Activated T-helper 1 cell treated with anti-CD3 and anti-CD28 coated beads, Interleukin-12 subunit alpha, Interleukin-12 subunit beta, Interleukin-2, Interleukin-4 antibody, amounts not matched to agents 30 ng/mL and 10 ng/mL and 1 ng/mL, durations not matched to agents 14 hours and 24 hours and 36 hours (primary cell): ENCODE results near the gene MILR1. TPM values are rescaled to one million over a fixed set of nuclear protein-coding genes. Genes with fewer than 3 reads are reported as not detected.
"Not testable (repeated sequence)": the region's sequence is repeated elsewhere in the genome, so short reads cannot be mapped to it uniquely, and the experiment has no call there.

Experiments used
- DNase-seq: peaks from one replicate; pipeline ENCODE4 v3.0.0; 2021; ENCODE audit warnings: low spot score
- H3K27ac Mint-ChIP-seq: one replicate; pipeline ENCODE4 v1.8.0; 2021; ENCODE audit warnings: mild to moderate bottlenecking, mixed read lengths
- H3K27me3 Mint-ChIP-seq: one replicate; pipeline ENCODE4 v1.8.0; 2022; ENCODE audit warnings: mild to moderate bottlenecking, moderate library complexity, mixed read lengths; ENCODE audit not compliant: insufficient read depth
- H3K36me3 Mint-ChIP-seq: one replicate; pipeline ENCODE4 v1.8.0; 2021; ENCODE audit warnings: low read depth, mixed read lengths
- H3K4me1 Mint-ChIP-seq: one replicate; pipeline ENCODE4 v1.8.0; 2021; ENCODE audit warnings: low read depth, mixed read lengths
- H3K4me3 Mint-ChIP-seq: one replicate; pipeline ENCODE4 v1.8.0; 2021; ENCODE audit warnings: mild to moderate bottlenecking, moderate library complexity, mixed read lengths
- H3K9me3 Mint-ChIP-seq: one replicate; pipeline ENCODE4 v1.8.0; 2021; ENCODE audit warnings: mixed read lengths
- intact Hi-C: fragments of 100-400 bp; cut with micrococcal nuclease; formaldehyde crosslinking; loops from one replicate; pipeline ENCODE4 v1.15.1; 2024
- total RNA-seq: library from RNA; stranded (reverse); gene quantifications from 2 replicates; pipeline ENCODE4 v1.2.3, GENCODE V29; 2022

MILR1 gene
- total RNA-seq, 1 donor from 2014 or later: 0.26 TPM

GRCh38 chr17:64439956-64440355 is 9.0 kb upstream of the MILR1 start:
- intact Hi-C loops: no loop called here
- H3K36me3 Mint-ChIP-seq: peaks cover 8% of the 10 kb centered on the region
- H3K4me1 Mint-ChIP-seq: peaks cover 30% of the 10 kb centered on the region
- H3K4me3 Mint-ChIP-seq: no peak overlapping the region
- H3K27ac Mint-ChIP-seq: no peak overlapping the region
- H3K27me3 Mint-ChIP-seq: no peaks in the 10 kb centered on the region
- H3K9me3 Mint-ChIP-seq: peaks cover 27% of the 10 kb centered on the region
- DNase-seq: no peak

GRCh38 chr17:64441772-64442540 is 7.0 kb upstream of the MILR1 start:
- H3K4me1 Mint-ChIP-seq: peaks cover 30% of the 10 kb centered on the region
- H3K4me3 Mint-ChIP-seq: peak overlapping the region; percentile 74
- no peaks in the 10 kb centered on the region for H3K27me3 Mint-ChIP-seq
- H3K36me3 Mint-ChIP-seq: peaks cover 7% of the 10 kb centered on the region
- H3K9me3 Mint-ChIP-seq: peaks cover 25% of the 10 kb centered on the region
- intact Hi-C loops: no loop called here
- peak overlapping the region; percentile 91 for H3K27ac Mint-ChIP-seq
- peak; percentile 44 for DNase-seq

- H3K27me3 Mint-ChIP-seq: no peaks in the 10 kb centered on the region
- peak; percentile 12 for DNase-seq
- H3K36me3 Mint-ChIP-seq: peaks cover 5% of the 10 kb centered on the region
- intact Hi-C loops: no loop called here
- peaks cover 19% of the 10 kb centered on the region for H3K9me3 Mint-ChIP-seq
- H3K4me1 Mint-ChIP-seq: peaks cover 36% of the 10 kb centered on the region
- H3K27ac Mint-ChIP-seq: peak overlapping the region; percentile 91
- H3K4me3 Mint-ChIP-seq: peak overlapping the region; percentile 74
These were observed 6.4 kb upstream of the MILR1 start for GRCh38 chr17:64442541-64442971.

- intact Hi-C loops: no loop called here
- Mint-ChIP-seq H3K4me3 (no peak overlapping the region), H3K9me3 (peaks cover 12% of the 10 kb centered on the region), H3K27ac (no peak overlapping the region), H3K36me3 (peaks cover 5% of the 10 kb centered on the region), H3K27me3 (no peaks in the 10 kb centered on the region), H3K4me1 (peaks cover 43% of the 10 kb centered on the region)
- no peak for DNase-seq
These were observed 5.7 kb upstream of the MILR1 start for GRCh38 chr17:64443086-64443760.

GRCh38 chr17:64447526-64447925 is 1.4 kb upstream of the MILR1 start:
- intact Hi-C loops: no loop called here
- no peaks in the 10 kb centered on the region for H3K27me3 Mint-ChIP-seq
- peak; percentile 9 for DNase-seq
- no peaks in the 10 kb centered on the region for H3K9me3 Mint-ChIP-seq
- peak overlapping the region; percentile 31 for H3K27ac Mint-ChIP-seq
- peaks cover 40% of the 10 kb centered on the region for H3K4me1 Mint-ChIP-seq
- H3K4me3 Mint-ChIP-seq: no peak overlapping the region
- no peaks in the 10 kb centered on the region for H3K36me3 Mint-ChIP-seq

GRCh38 chr17:64449545-64449944 is 630 bp downstream of the MILR1 start:
- no peaks in the 10 kb centered on the region for H3K9me3 Mint-ChIP-seq
- H3K36me3 Mint-ChIP-seq: no peaks in the 10 kb centered on the region
- H3K4me3 Mint-ChIP-seq: no peak overlapping the region
- no peak overlapping the region for H3K27ac Mint-ChIP-seq
- no peak for DNase-seq
- H3K27me3 Mint-ChIP-seq: peaks cover 3% of the 10 kb centered on the region
- intact Hi-C loops: no loop called here
- peaks cover 26% of the 10 kb centered on the region for H3K4me1 Mint-ChIP-seq

GRCh38 chr17:64455993-64456885 is 7.3 kb downstream of the MILR1 start:
- H3K4me3 Mint-ChIP-seq: no peak overlapping the region
- H3K27me3 Mint-ChIP-seq: peaks cover 3% of the 10 kb centered on the region
- H3K27ac Mint-ChIP-seq: peak overlapping the region; percentile 71
- H3K9me3 Mint-ChIP-seq: no peaks in the 10 kb centered on the region
- DNase-seq: no peak
- peaks cover 21% of the 10 kb centered on the region for H3K4me1 Mint-ChIP-seq
- no peaks in the 10 kb centered on the region for H3K36me3 Mint-ChIP-seq
- intact Hi-C loops: no loop called here

- H3K27me3 Mint-ChIP-seq: peaks cover 4% of the 10 kb centered on the region
- H3K4me3 Mint-ChIP-seq: no peak overlapping the region
- intact Hi-C loops: no loop called here
- H3K9me3 Mint-ChIP-seq: no peaks in the 10 kb centered on the region
- H3K36me3 Mint-ChIP-seq: peaks cover 2% of the 10 kb centered on the region
- no peak for DNase-seq
- H3K4me1 Mint-ChIP-seq: peaks cover 21% of the 10 kb centered on the region
- H3K27ac Mint-ChIP-seq: no peak overlapping the region
These were observed 8.2 kb downstream of the MILR1 start for GRCh38 chr17:64457156-64457555.

GRCh38 chr17:64458756-64459155 is 9.8 kb downstream of the MILR1 start:
- intact Hi-C loops: no loop called here

GRCh38 chr17:64459284-64459747 is 10.4 kb downstream of the MILR1 start:
- peaks cover 2% of the 10 kb centered on the region for H3K36me3 Mint-ChIP-seq
- peaks cover 2% of the 10 kb centered on the region for H3K27me3 Mint-ChIP-seq
- no peak overlapping the region for H3K27ac Mint-ChIP-seq
- H3K4me1 Mint-ChIP-seq: peaks cover 21% of the 10 kb centered on the region
- no peaks in the 10 kb centered on the region for H3K9me3 Mint-ChIP-seq
- no peak overlapping the region for H3K4me3 Mint-ChIP-seq
- intact Hi-C loops: no loop called here
- no peak for DNase-seq

More at GRCh38 chr17:64458756-64459155, 9.8 kb downstream of the MILR1 start:
- Mint-ChIP-seq H3K36me3 (peaks cover 2% of the 10 kb centered on the region), H3K4me1 (peaks cover 21% of the 10 kb centered on the region), H3K27me3 (peaks cover 2% of the 10 kb centered on the region), H3K9me3 (no peaks in the 10 kb centered on the region), H3K4me3 (no peak overlapping the region), H3K27ac (no peak overlapping the region)
- DNase-seq: no peak

- H3K9me3 Mint-ChIP-seq, DNase-seq, H3K4me3 Mint-ChIP-seq, intact Hi-C loops, H3K36me3 Mint-ChIP-seq, H3K27ac Mint-ChIP-seq, H3K27me3 Mint-ChIP-seq: not testable (repeated sequence)
- H3K4me1 Mint-ChIP-seq: peaks cover 21% of the 10 kb centered on the region
These were observed 10.9 kb downstream of the MILR1 start for GRCh38 chr17:64459818-64460217.

- H3K27ac Mint-ChIP-seq: no peak overlapping the region
- intact Hi-C loops: no loop called here
- peaks cover 20% of the 10 kb centered on the region for H3K4me1 Mint-ChIP-seq
- DNase-seq: no peak
- H3K9me3 Mint-ChIP-seq: no peaks in the 10 kb centered on the region
- H3K4me3 Mint-ChIP-seq: no peak overlapping the region
- peaks cover 5% of the 10 kb centered on the region for H3K27me3 Mint-ChIP-seq
- peaks cover 2% of the 10 kb centered on the region for H3K36me3 Mint-ChIP-seq
These were observed 12.0 kb downstream of the MILR1 start for GRCh38 chr17:64460955-64461354.
